Loucy (cell line): Measurements from ENCODE around the gene A2M.

Experiments
- H2AFZ ChIP-seq: fragments of 200-600 bp; sonication (generic); 2 replicates; pipeline ENCODE4 v1.6.0; 2016; ENCODE audit warnings: antibody characterized with exemption, mild to moderate bottlenecking, low read length, moderate library complexity
- H3F3A ChIP-seq: fragments of 200-600 bp; 2 replicates; pipeline ENCODE4 v1.6.0; 2016; ENCODE audit warnings: antibody characterized with exemption, low read depth, mild to moderate bottlenecking
- H3K27me3 ChIP-seq: fragments of 200-600 bp; sonication (generic); 2 replicates; pipeline ENCODE4 v1.6.1; 2014; ENCODE audit warnings: low read length, mild to moderate bottlenecking; ENCODE audit not compliant: insufficient read depth, poor library complexity, severe bottlenecking
- H3K36me3 ChIP-seq: fragments of 200-600 bp; sonication (generic); 2 replicates; pipeline ENCODE4 v1.6.1; 2016; ENCODE audit warnings: low read length; ENCODE audit not compliant: insufficient read depth
- H3K4me1 ChIP-seq: fragments of 200-600 bp; sonication (generic); 2 replicates; pipeline ENCODE4 v1.5.1; 2014; ENCODE audit warnings: low read length, mild to moderate bottlenecking; ENCODE audit not compliant: insufficient read depth, poor library complexity, severe bottlenecking
- H3K4me2 ChIP-seq: fragments of 200-600 bp; sonication (generic); 2 replicates; pipeline ENCODE4 v1.6.0; 2014; ENCODE audit warnings: antibody characterized with exemption, low read length, low read depth, mild to moderate bottlenecking; ENCODE audit not compliant: poor library complexity, severe bottlenecking
- H3K4me3 ChIP-seq: fragments of 200-600 bp; sonication (generic); 2 replicates; pipeline ENCODE4 v1.5.1; 2014; ENCODE audit warnings: low read length, mild to moderate bottlenecking, mixed read lengths; ENCODE audit not compliant: poor library complexity, severe bottlenecking
- H3K79me2 ChIP-seq: fragments of 200-600 bp; sonication (generic); 2 replicates; pipeline ENCODE4 v1.6.1; 2014; ENCODE audit warnings: low read length; ENCODE audit not compliant: insufficient read depth
- H3K9ac ChIP-seq: fragments of 200-600 bp; sonication (generic); 2 replicates; pipeline ENCODE4 v1.6.0; 2014; ENCODE audit warnings: mild to moderate bottlenecking, low read depth, low read length, moderate library complexity; ENCODE audit not compliant: poor library complexity, severe bottlenecking
- H3K9me2 ChIP-seq: fragments of 200-600 bp; sonication (generic); replicated peaks from 2 replicates; pipeline ENCODE4 v1.6.1; 2016; ENCODE audit warnings: low read depth, low read length, mixed read lengths
- H3K9me3 ChIP-seq: fragments of 200-600 bp; sonication (generic); 2 replicates; pipeline ENCODE4 v1.6.1; 2014; ENCODE audit warnings: mild to moderate bottlenecking, antibody characterized with exemption, low read length, low read depth; ENCODE audit not compliant: insufficient read depth
- H4K20me1 ChIP-seq: fragments of 200-600 bp; sonication (generic); 2 replicates; pipeline ENCODE4 v1.6.0; 2014; ENCODE audit warnings: antibody characterized with exemption, low read length, mild to moderate bottlenecking; ENCODE audit not compliant: insufficient read depth, poor library complexity, severe bottlenecking
- EZH2phosphoT487 ChIP-seq: fragments of 200-600 bp; IDR thresholded peaks from 2 replicates; pipeline ENCODE4 v1.6.1; 2018; ENCODE audit warnings: antibody characterized with exemption, mild to moderate bottlenecking, moderate library complexity, borderline replicate concordance
- TF ChIP-seq, protein P1 (sequence below): fragments of 200-600 bp; sonication (generic); conservative IDR thresholded peaks from 2 replicates; pipeline ENCODE4 v1.5.1; 2014; ENCODE audit warnings: mild to moderate bottlenecking, antibody characterized with exemption, low read length

The A2M gene

DNA sequence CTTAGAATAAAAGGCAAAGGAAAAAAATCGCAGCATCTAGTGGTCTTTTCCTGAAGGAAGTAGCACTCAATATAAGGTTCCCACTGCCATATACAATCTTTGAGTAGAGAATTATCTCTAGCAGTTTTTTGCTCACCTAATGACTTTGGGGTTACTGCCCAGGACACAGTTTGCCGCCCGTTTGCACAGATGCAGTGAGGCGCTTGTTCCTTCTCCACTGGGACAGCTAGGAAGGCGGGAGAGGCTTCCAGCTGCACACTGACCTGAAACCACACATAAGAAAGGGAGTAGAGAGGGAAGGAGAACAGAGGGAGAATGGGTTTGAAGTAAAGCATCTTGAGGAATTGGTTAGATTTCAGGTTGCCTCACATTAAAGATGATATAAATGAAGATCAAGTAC, 25.5 kb downstream of the A2M start:
- H3K9me3 ChIP-seq = no peaks in the 10 kb centered on the region
- H3K4me1 ChIP-seq = no peaks in the 10 kb centered on the region
- no peaks in the 10 kb centered on the region for H3K36me3 ChIP-seq
- no peaks in the 10 kb centered on the region for H3K27me3 ChIP-seq
- H3F3A ChIP-seq = no peaks in the 10 kb centered on the region
- H2AFZ ChIP-seq = no peak overlapping the region
- H3K9ac ChIP-seq = no peak overlapping the region
- H3K4me3 ChIP-seq = no peak overlapping the region
- no peak overlapping the region for H3K4me2 ChIP-seq
- H3K79me2 ChIP-seq = no peaks in the 10 kb centered on the region
- no peaks in the 10 kb centered on the region for H3K9me2 ChIP-seq
- no peaks in the 10 kb centered on the region for H4K20me1 ChIP-seq
- TF ChIP-seq EZH2phosphoT487 = no peak
- TF ChIP-seq, protein P1, sequence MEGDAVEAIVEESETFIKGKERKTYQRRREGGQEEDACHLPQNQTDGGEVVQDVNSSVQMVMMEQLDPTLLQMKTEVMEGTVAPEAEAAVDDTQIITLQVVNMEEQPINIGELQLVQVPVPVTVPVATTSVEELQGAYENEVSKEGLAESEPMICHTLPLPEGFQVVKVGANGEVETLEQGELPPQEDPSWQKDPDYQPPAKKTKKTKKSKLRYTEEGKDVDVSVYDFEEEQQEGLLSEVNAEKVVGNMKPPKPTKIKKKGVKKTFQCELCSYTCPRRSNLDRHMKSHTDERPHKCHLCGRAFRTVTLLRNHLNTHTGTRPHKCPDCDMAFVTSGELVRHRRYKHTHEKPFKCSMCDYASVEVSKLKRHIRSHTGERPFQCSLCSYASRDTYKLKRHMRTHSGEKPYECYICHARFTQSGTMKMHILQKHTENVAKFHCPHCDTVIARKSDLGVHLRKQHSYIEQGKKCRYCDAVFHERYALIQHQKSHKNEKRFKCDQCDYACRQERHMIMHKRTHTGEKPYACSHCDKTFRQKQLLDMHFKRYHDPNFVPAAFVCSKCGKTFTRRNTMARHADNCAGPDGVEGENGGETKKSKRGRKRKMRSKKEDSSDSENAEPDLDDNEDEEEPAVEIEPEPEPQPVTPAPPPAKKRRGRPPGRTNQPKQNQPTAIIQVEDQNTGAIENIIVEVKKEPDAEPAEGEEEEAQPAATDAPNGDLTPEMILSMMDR = no peak

DNA sequence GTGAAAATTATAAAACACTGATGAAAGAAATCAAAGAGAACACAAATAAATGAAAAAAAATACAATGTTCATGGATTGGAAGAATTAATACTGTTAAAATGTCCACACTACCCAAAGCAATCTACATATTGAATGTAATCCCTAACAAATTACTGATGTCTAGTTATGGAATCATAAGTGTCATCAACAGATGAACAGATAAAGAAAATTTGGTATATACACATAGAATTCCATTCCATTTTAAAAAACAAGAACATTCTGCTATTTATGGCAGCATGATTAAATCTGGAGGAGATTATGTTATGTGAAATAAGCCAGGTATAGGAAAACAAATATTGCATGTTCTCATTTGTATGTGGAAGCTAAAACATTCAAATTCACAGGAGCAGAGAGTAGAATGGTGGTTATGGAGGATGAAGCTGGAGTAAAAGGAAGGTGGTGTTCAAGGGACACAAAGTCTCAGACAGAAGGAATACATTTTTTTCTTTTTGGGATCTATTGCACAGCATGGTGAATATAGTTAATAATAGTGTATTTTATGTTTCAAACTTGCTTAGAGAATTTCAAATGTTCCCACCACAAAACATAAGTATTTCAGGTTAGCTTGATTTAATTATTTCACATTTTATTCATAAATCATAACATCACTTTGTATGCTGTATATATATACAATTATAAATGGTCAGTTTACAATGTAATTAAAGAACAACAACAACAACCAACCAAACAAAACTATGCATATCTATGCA, 28.5 kb downstream of the A2M start:
- H3F3A ChIP-seq = no peaks in the 10 kb centered on the region
- no peak overlapping the region for H3K4me2 ChIP-seq
- H3K36me3 ChIP-seq = no peaks in the 10 kb centered on the region
- H3K79me2 ChIP-seq = no peaks in the 10 kb centered on the region
- H4K20me1 ChIP-seq = no peaks in the 10 kb centered on the region
- no peak overlapping the region for H2AFZ ChIP-seq
- no peaks in the 10 kb centered on the region for H3K4me1 ChIP-seq
- no peaks in the 10 kb centered on the region for H3K9me2 ChIP-seq
- no peak overlapping the region for H3K4me3 ChIP-seq
- TF ChIP-seq EZH2phosphoT487 = no peak
- TF ChIP-seq, protein P1 = no peak
- H3K9ac ChIP-seq = no peak overlapping the region
- no peaks in the 10 kb centered on the region for H3K27me3 ChIP-seq
- H3K9me3 ChIP-seq = peaks cover 5% of the 10 kb centered on the region; the same call in 1 of the 2 replicates

DNA sequence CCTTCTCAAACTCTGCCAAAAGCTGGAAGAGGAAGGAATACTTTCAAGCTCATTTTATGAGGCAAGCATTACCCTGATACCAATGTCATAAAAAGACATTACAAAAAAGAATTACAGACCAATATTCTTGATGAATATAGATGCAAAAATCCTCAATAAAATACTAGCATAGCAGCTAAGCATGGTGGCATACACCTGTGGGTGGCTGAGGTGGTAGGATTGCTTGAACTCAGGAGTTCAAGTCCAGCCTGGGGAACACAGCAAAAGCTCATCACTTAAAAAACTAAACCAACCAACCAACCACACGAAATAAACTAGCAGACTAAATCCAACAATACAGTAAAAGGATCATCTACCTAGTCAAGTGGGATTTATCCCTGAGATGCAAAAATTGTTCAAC, 29.6 kb downstream of the A2M start:
- TF ChIP-seq, protein P1 = no peak
- TF ChIP-seq EZH2phosphoT487 = no peak
- Histone ChIP-seq H3K9me3 (peaks cover 5% of the 10 kb centered on the region; the same call in 1 of the 2 replicates), H4K20me1 (no peaks in the 10 kb centered on the region)

More for the DNA sequence above, 29.6 kb downstream of the A2M start:
- no peaks in the 10 kb centered on the region for H3K4me1 ChIP-seq
- no peak overlapping the region for H2AFZ ChIP-seq
- H3K36me3 ChIP-seq = no peaks in the 10 kb centered on the region
- H3F3A ChIP-seq = no peaks in the 10 kb centered on the region
- no peak overlapping the region for H3K4me3 ChIP-seq
- no peaks in the 10 kb centered on the region for H3K79me2 ChIP-seq
- H3K27me3 ChIP-seq = no peaks in the 10 kb centered on the region
- no peak overlapping the region for H3K9ac ChIP-seq
- H3K9me2 ChIP-seq = no peaks in the 10 kb centered on the region
- no peak overlapping the region for H3K4me2 ChIP-seq
